ENCODE data around the gene PNMA1. TPM values are rescaled to one million over a fixed set of nuclear protein-coding genes. Genes with fewer than 3 reads are reported as not detected.

The PNMA1 gene
- total RNA-seq, 1 donor from 2014 or later: 15.1 TPM

GRCh38 chr14:73680821-73681220 is 33.4 kb downstream of the PNMA1 start:
- H3K9me3 ChIP-seq (ENCODE audit: control insufficient read depth in 3 of 3, low read length in 3 of 3): no peaks in the 10 kb centered on the region
- H3K9ac ChIP-seq (ENCODE audit: low read depth in 1 of 3, low read length in 3 of 3): no peak overlapping the region
- no peak overlapping the region for H3K27ac ChIP-seq (ENCODE audit: low read depth, low read length)
- H3K4me1 ChIP-seq (ENCODE audit: control insufficient read depth in 3 of 3, insufficient read depth in 3 of 3, low read length in 3 of 3): no peaks in the 10 kb centered on the region
- H3K36me3 ChIP-seq (ENCODE audit: control insufficient read depth in 3 of 3, insufficient read depth in 3 of 3, low read length in 3 of 3): peaks cover 0 to 2% (median 2%) of the 10 kb centered on the region in 3 donors
- H3K27me3 ChIP-seq (ENCODE audit: control insufficient read depth in 3 of 3, insufficient read depth in 3 of 3, low read length in 3 of 3): no peaks in the 10 kb centered on the region
- no peak overlapping the region for H3K4me3 ChIP-seq (ENCODE audit: low read length in 3 of 3)

DNA sequence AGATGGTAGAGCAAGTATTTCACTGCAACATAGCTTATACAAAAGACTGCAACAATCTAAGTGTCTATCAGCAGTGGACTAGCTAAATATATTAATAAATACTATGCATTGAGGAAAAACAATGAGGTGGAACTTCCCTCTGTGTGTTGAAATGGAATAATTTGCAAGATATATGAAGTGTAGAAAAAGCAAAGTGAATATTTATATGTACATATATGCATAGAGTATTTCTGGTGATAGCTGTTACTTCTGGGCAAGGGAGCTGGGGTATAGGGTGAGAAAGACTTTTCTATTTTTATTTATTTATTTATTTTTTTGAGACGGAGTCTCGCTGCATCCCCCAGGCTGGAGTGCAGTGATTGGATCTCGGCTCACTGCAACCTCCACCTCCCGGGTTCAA is 35.5 kb downstream of the PNMA1 start:
- Histone ChIP-seq H3K9ac (ENCODE audit: low read depth in 1 of 3, low read length in 3 of 3) (no peak overlapping the region), H3K9me3 (ENCODE audit: control insufficient read depth in 3 of 3, low read length in 3 of 3) (no peaks in the 10 kb centered on the region), H3K36me3 (ENCODE audit: control insufficient read depth in 3 of 3, insufficient read depth in 3 of 3, low read length in 3 of 3) (peaks cover 2 to 7% (median 2%) of the 10 kb centered on the region in 3 donors), H3K4me1 (ENCODE audit: control insufficient read depth in 3 of 3, insufficient read depth in 3 of 3, low read length in 3 of 3) (no peaks in the 10 kb centered on the region), H3K27ac (ENCODE audit: low read depth, low read length) (no peak overlapping the region), H3K4me3 (ENCODE audit: low read length in 3 of 3) (no peak overlapping the region), H3K27me3 (ENCODE audit: control insufficient read depth in 3 of 3, insufficient read depth in 3 of 3, low read length in 3 of 3) (no peaks in the 10 kb centered on the region)

GRCh38 chr14:73674986-73675385 is 39.2 kb downstream of the PNMA1 start:
- no peak overlapping the region for H3K27ac ChIP-seq (ENCODE audit: low read depth, low read length)
- H3K36me3 ChIP-seq (ENCODE audit: control insufficient read depth in 3 of 3, insufficient read depth in 3 of 3, low read length in 3 of 3): peaks cover 0 to 10% (median 7%) of the 10 kb centered on the region in 3 donors
- no peaks in the 10 kb centered on the region for H3K4me1 ChIP-seq (ENCODE audit: control insufficient read depth in 3 of 3, insufficient read depth in 3 of 3, low read length in 3 of 3)
- no peak overlapping the region for H3K9ac ChIP-seq (ENCODE audit: low read depth in 1 of 3, low read length in 3 of 3)
- no peaks in the 10 kb centered on the region for H3K9me3 ChIP-seq (ENCODE audit: control insufficient read depth in 3 of 3, low read length in 3 of 3)
- no peaks in the 10 kb centered on the region for H3K27me3 ChIP-seq (ENCODE audit: control insufficient read depth in 3 of 3, insufficient read depth in 3 of 3, low read length in 3 of 3)
- no peak overlapping the region for H3K4me3 ChIP-seq (ENCODE audit: low read length in 3 of 3)

DNA sequence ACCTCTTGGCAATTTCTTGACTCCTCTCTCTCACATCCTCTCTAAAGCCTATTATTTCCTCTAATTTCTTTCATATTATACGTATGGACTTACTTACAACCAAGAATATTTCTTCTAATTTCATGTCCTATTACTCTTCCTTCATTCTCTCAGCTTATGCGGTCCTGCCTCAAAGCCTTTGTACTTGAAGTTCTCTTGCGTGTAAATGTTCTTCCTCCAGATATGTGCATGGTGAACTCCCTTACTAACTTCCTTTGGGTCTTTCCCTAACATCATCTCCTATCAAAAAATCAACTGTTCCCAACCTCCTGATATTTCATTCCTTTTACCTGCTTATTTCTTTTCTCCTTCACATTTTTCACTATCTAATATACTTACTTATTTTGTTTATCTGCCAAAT is 46.3 kb downstream of the PNMA1 start:
- Histone ChIP-seq H3K4me3 (ENCODE audit: low read length in 3 of 3) (no peak overlapping the region), H3K9me3 (ENCODE audit: control insufficient read depth in 3 of 3, low read length in 3 of 3) (no peaks in the 10 kb centered on the region), H3K36me3 (ENCODE audit: control insufficient read depth in 3 of 3, insufficient read depth in 3 of 3, low read length in 3 of 3) (peaks cover 0 to 4% (median 3%) of the 10 kb centered on the region in 3 donors), H3K27ac (ENCODE audit: low read depth, low read length) (no peak overlapping the region), H3K9ac (ENCODE audit: low read depth in 1 of 3, low read length in 3 of 3) (no peak overlapping the region), H3K4me1 (ENCODE audit: control insufficient read depth in 3 of 3, insufficient read depth in 3 of 3, low read length in 3 of 3) (no peaks in the 10 kb centered on the region), H3K27me3 (ENCODE audit: control insufficient read depth in 3 of 3, insufficient read depth in 3 of 3, low read length in 3 of 3) (no peaks in the 10 kb centered on the region)

DNA sequence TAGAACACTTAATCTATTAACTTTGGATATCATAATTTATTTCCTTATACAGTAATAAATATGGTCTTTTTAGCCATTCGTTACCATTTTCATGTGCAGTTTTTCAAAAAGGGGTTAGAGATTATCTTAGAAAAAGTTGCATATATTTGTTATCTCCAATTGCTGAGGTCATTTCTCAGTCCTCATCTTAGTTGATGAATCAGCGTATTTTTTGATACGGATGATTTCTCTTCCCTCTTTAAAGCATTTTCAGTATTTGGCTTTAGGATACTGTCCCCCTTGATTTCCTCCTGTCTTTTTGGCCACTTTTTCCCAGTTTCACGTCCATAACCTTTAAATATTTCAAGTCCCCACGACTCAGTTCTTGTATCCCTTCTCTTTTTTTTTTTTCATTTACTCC is 47.6 kb downstream of the PNMA1 start:
- no peak overlapping the region for H3K9ac ChIP-seq (ENCODE audit: low read depth in 1 of 3, low read length in 3 of 3)
- H3K27ac ChIP-seq (ENCODE audit: low read depth, low read length): no peak overlapping the region
- H3K36me3 ChIP-seq (ENCODE audit: control insufficient read depth in 3 of 3, insufficient read depth in 3 of 3, low read length in 3 of 3): peaks cover 0 to 5% (median 4%) of the 10 kb centered on the region in 3 donors
- no peak overlapping the region for H3K4me3 ChIP-seq (ENCODE audit: low read length in 3 of 3)
- no peaks in the 10 kb centered on the region for H3K27me3 ChIP-seq (ENCODE audit: control insufficient read depth in 3 of 3, insufficient read depth in 3 of 3, low read length in 3 of 3)
- H3K4me1 ChIP-seq (ENCODE audit: control insufficient read depth in 3 of 3, insufficient read depth in 3 of 3, low read length in 3 of 3): no peaks in the 10 kb centered on the region
- H3K9me3 ChIP-seq (ENCODE audit: control insufficient read depth in 3 of 3, low read length in 3 of 3): peaks cover 0 to 4% (median 0%) of the 10 kb centered on the region in 3 donors

- H3K9ac ChIP-seq (ENCODE audit: low read depth in 1 of 3, low read length in 3 of 3): no peak overlapping the region
- peaks cover 0 to 4% (median 4%) of the 10 kb centered on the region in 3 donors for H3K36me3 ChIP-seq (ENCODE audit: control insufficient read depth in 3 of 3, insufficient read depth in 3 of 3, low read length in 3 of 3)
- H3K9me3 ChIP-seq (ENCODE audit: control insufficient read depth in 3 of 3, low read length in 3 of 3): peaks cover 0 to 4% (median 0%) of the 10 kb centered on the region in 3 donors
- H3K27me3 ChIP-seq (ENCODE audit: control insufficient read depth in 3 of 3, insufficient read depth in 3 of 3, low read length in 3 of 3): no peaks in the 10 kb centered on the region
- H3K27ac ChIP-seq (ENCODE audit: low read depth, low read length): no peak overlapping the region
- H3K4me1 ChIP-seq (ENCODE audit: control insufficient read depth in 3 of 3, insufficient read depth in 3 of 3, low read length in 3 of 3): no peaks in the 10 kb centered on the region
- H3K4me3 ChIP-seq (ENCODE audit: low read length in 3 of 3): no peak overlapping the region
Observed at GRCh38 chr14:73665130-73665529, 49.1 kb downstream of the PNMA1 start.

GRCh38 chr14:73663548-73664212 is 50.5 kb downstream of the PNMA1 start:
- no peak overlapping the region for H3K9ac ChIP-seq (ENCODE audit: low read depth in 1 of 3, low read length in 3 of 3)

GRCh38 chr14:73662487-73662943 is 51.7 kb downstream of the PNMA1 start:
- Histone ChIP-seq H3K27me3 (ENCODE audit: control insufficient read depth in 3 of 3, insufficient read depth in 3 of 3, low read length in 3 of 3) (no peaks in the 10 kb centered on the region), H3K4me3 (ENCODE audit: low read length in 3 of 3) (no peak overlapping the region), H3K4me1 (ENCODE audit: control insufficient read depth in 3 of 3, insufficient read depth in 3 of 3, low read length in 3 of 3) (no peaks in the 10 kb centered on the region), H3K9ac (ENCODE audit: low read depth in 1 of 3, low read length in 3 of 3) (no peak overlapping the region), H3K27ac (ENCODE audit: low read depth, low read length) (no peak overlapping the region), H3K9me3 (ENCODE audit: control insufficient read depth in 3 of 3, low read length in 3 of 3) (peaks cover 0 to 4% (median 0%) of the 10 kb centered on the region in 3 donors), H3K36me3 (ENCODE audit: control insufficient read depth in 3 of 3, insufficient read depth in 3 of 3, low read length in 3 of 3) (peaks cover 0 to 4% (median 4%) of the 10 kb centered on the region in 3 donors)

More at GRCh38 chr14:73663548-73664212, 50.5 kb downstream of the PNMA1 start:
- Histone ChIP-seq H3K36me3 (ENCODE audit: control insufficient read depth in 3 of 3, insufficient read depth in 3 of 3, low read length in 3 of 3) (peaks cover 0 to 4% (median 4%) of the 10 kb centered on the region in 3 donors), H3K27ac (ENCODE audit: low read depth, low read length) (no peak overlapping the region), H3K9me3 (ENCODE audit: control insufficient read depth in 3 of 3, low read length in 3 of 3) (peaks cover 0 to 4% (median 0%) of the 10 kb centered on the region in 3 donors), H3K4me1 (ENCODE audit: control insufficient read depth in 3 of 3, insufficient read depth in 3 of 3, low read length in 3 of 3) (no peaks in the 10 kb centered on the region), H3K27me3 (ENCODE audit: control insufficient read depth in 3 of 3, insufficient read depth in 3 of 3, low read length in 3 of 3) (no peaks in the 10 kb centered on the region), H3K4me3 (ENCODE audit: low read length in 3 of 3) (no peak overlapping the region)

DNA sequence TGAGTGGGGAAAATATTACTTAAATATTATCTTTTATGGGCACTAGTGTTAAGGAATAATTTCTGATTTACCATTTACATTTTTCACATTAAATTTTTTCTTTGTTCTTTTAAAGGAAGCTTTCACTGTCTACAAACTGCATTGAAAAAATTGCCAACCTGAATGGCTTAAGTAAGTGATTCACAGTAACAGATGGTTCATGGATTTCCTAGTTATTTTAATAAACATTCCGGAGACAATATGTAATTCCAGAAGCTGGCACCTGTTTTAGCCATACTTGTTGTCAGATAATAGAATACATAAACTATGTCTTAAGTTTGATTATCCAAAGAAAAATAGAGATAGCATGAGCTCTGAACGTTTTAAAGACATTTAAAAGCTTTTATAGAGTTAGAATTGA is 52.3 kb downstream of the PNMA1 start:
- Histone ChIP-seq H3K4me3 (ENCODE audit: low read length in 3 of 3) (no peak overlapping the region), H3K9ac (ENCODE audit: low read depth in 1 of 3, low read length in 3 of 3) (no peak overlapping the region), H3K36me3 (ENCODE audit: control insufficient read depth in 3 of 3, insufficient read depth in 3 of 3, low read length in 3 of 3) (peaks cover 0 to 4% (median 4%) of the 10 kb centered on the region in 3 donors), H3K27me3 (ENCODE audit: control insufficient read depth in 3 of 3, insufficient read depth in 3 of 3, low read length in 3 of 3) (no peaks in the 10 kb centered on the region), H3K9me3 (ENCODE audit: control insufficient read depth in 3 of 3, low read length in 3 of 3) (peaks cover 0 to 4% (median 0%) of the 10 kb centered on the region in 3 donors), H3K27ac (ENCODE audit: low read depth, low read length) (no peak overlapping the region), H3K4me1 (ENCODE audit: control insufficient read depth in 3 of 3, insufficient read depth in 3 of 3, low read length in 3 of 3) (no peaks in the 10 kb centered on the region)
